Stimulated activated CD8-positive, alpha-beta memory T cell treated with anti-CD3 and anti-CD28 coated beads, Interleukin-4, amount 100 ng/mL, for 1 hour (primary cell): ENCODE data around the gene PPM1M.
A peak's percentile ranks its signal among the peaks of the same experiment; 100 is the strongest.

Experiments used
- DNase-seq, 2 donors: peaks; one replicate each; pipeline ENCODE4 v3.0.0-alpha.2; 2020; ENCODE audit warnings: low read depth in 2 of 2, low spot score in 1 of 2

The PPM1M gene

DNA sequence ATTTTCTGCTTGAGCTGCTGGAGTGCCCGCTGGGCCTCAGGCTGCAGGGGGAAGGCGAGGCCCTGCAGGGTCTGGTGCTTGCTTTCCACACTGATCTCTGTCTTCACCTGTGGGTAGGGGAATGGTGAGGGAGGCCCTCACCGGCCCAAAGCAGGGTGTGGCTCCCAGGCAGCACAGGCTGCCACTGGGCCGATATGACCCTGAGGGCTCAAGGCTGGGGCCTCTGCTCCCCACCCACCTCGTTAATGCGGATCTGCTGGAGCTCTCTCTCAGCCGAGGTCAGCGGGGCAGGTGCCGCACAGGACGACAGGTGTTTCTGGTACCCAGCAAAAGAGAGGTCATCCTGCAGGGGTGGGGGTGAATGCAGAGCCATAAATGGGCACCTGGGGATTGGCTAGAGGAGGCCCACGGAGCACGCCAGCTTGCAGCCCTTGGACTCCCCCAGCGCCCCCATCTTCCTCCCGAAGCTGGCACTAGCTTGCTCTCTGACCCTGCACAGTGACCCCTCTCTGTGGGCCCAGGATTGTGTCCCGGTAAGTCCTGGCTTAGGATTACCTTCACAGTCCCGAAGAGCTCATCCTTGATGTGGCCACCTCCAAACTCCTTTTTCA, 14.6 kb upstream of the PPM1M start:
- DNase-seq = no peak

DNA sequence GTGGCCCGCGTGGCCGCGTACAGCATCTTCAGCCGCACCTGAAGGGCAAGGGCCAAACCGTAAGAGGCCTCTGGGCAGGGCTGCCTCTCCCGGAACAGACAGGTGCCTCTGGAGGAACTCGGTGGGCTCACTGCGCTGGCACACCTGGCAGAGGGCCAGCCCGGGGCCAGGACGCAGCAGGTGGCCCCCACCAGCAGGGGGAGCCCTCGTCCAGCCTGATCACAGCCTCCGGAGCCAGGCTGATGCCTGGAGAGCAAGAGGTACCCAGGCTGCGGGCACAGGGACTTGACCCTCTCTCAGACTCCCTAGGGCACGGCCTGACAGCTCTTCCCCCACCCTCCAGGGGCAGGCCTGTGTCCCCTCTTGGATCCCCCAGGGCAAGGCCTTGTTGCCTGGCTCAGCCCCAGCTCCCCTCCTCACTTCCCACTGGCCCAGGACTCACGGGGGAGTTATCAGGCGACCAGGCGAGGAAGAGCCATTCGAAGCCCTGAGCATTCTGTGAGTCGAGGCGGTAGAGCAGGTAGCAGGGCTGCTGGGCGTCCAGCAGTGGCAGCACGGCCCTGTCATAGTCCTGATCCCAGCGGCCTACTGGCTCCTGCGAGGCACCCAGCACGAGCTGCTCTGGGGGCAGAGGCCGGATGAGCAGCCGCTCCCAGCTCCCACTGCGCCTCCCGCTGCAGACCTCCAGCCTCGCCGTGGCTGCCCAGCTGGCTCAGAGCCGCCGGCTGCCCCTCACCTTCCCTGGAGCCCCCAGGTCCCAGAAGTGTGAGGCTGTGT, 13.9 kb upstream of the PPM1M start:
- peak; percentile 80 to 84 for DNase-seq

DNA sequence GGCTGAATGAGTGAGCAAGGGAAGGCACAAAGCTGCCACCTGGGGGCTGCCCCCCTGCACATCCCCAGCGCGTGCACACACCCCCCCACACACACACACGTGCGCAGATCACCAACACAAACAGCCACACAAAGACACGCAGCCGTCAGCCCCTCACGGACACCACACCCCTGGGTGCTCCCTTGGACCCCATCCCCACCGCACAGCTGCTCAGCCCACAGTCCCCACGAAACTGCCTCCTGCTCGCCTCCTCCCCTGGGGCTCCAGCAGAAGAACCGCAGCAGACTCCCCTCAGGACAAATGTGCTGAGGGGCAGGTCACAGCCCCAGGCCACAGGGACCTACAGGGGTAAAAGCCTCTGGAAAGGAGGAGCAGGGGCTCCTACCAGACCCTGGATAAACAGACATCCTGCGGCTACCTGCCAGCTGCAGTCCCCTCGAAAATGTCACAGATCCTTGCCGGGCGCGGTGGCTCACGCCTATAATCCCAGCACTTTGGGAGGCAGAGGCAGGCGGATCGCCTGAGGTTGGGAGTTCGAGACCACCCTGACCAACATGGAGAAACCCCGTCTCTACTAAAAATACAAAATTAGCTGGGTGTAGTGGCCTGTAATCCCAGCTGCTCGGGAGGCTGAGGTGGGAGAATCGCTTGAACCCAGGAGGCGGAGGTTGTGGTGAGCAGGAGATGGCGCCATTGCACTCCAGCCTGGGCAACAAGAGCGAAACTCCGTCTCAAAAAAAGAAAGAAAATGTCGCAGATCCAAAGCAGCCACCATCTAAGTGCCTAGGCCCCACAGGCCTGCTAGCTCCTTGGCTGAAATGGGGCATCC, 13.1 kb upstream of the PPM1M start:
- no peak for DNase-seq

DNA sequence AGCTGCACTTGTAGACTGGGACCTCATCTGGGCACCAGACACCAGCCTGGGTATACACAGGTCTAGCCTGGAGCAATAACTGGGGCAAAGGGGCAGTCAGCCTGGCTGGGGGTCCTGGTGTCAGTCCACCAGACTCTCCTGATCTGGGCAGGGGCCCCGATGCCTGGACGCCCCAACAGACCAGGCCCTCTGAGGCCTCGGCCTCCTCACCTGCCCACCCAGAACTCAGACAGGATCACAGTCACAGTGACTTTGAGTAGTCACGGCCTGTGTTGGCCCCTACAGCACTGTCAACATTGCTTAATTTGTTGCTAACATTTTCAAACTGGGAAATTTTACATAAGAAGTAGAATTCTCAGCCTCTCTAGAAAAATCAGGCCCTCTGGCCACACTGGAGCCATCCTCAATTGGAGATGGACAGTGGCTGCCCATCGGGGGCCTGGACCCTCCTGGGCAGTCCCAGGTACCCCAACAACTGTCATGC, 12.4 kb upstream of the PPM1M start:
- no peak for DNase-seq

DNA sequence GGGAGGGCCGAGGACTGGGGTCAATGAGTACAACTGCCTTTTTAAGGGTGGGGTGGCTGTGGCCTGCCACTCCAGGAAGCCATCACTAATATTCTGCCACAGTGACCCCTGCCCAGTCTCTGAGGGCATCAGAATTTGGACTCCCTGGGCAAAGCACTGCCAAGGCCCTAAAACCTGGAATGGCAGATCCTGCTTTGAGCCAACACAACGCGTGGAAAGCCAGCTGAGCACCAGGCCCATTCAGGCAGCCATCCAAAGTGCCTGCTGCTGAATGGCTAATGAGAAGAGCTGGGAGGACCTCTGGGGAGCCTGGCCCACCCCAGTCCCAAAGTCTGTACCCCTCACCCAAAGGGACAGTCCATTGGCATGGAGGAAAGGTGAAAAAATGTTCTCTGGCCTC, 11.6 kb upstream of the PPM1M start:
- DNase-seq = no peak

DNA sequence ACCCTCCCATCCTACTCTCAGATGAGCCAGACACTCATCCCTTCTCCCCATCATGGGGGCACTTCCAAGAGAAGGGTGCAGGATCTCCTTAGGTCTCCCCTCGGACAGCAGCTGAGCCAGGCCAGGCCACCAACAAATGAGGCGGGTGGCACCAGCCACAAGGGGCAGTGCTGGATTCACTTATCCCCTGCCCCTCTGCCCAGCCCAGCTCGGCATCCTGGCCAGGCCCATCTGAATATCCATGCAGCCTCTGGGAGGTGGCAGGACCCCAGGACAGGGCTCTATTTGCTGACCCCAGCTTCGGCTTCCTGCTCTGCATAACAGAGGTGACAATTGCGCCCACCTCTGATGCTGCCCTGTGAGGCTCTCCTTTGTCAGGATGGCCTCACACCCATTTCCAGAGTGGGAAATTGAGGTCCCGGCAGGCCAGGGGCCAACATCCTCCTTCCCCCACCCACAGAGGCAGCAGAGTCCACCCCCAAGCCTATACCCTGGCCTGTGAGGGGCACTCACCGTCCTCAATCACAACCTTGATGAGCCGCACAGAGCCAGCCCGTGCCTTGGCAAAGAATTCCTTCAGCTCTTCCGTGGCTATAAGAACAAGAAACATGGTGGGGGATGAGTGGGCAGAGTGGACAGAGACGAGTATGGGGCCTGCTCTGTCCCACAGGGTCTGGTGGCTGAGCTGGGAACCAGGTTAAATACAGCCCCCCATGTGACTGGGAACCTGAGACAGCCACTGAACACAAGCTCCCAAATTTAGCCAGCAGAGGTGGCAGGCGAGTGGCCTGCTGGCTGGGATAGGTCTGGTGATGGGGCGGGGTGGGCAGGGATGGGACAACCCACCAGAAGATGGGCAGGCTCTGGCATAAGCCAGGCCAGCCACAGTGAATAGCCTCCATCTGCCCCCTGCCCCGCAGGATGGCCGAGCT, 10.8 kb upstream of the PPM1M start:
- no peak for DNase-seq

DNA sequence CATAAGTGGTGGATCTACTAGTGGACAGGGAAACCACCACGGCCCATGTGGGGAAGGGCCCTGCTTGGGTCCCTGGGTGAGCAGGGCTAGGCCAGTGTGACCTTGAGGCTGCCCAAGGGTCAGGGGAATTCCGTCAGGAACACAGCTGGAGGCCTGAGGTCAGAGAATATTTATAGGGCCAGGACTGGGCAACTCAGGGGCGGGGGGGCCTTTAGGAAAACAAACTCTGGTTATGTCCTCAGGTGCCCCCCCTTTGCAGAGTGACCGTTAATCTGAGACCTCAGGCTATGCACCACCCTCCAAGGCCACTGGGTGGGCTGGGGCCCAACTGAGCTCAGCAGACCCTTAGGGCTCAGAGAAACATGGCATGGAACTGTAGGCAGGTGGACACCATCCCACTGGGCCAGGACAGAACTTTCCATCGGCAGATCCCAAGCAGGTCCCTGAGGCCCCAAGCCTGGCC, 9.1 kb upstream of the PPM1M start:
- DNase-seq = no peak

DNA sequence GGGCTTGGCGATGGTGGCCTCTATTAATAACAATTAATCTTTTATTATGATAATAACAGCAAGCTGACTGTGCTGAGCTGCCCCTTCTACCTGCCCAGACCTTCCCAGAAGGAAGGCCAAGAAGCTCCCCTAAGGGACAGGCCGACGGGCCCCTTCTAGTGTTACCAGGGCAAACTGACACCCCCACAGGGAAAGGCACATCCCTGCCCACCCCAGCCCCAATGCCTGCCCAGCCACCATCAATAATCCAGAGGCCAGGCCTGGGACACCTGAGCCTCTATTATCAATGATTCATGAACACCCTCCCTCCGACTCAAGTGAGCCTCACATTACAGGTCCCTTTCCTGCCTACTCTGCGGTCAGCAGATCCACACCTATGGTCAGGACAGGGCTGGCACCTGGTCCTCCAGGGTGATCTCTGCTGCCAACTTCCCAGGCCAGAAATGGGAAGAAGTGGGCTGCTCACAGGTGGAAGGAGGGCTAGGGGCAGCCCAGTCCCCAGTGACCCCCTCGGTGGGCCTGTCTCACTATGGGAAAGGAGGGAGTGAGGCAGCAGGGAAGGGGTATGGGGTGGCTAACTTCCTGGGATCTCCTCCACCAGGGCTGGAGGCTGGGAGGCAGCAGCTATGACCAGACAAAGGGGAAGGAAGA, 8.4 kb upstream of the PPM1M start:
- no peak for DNase-seq

DNA sequence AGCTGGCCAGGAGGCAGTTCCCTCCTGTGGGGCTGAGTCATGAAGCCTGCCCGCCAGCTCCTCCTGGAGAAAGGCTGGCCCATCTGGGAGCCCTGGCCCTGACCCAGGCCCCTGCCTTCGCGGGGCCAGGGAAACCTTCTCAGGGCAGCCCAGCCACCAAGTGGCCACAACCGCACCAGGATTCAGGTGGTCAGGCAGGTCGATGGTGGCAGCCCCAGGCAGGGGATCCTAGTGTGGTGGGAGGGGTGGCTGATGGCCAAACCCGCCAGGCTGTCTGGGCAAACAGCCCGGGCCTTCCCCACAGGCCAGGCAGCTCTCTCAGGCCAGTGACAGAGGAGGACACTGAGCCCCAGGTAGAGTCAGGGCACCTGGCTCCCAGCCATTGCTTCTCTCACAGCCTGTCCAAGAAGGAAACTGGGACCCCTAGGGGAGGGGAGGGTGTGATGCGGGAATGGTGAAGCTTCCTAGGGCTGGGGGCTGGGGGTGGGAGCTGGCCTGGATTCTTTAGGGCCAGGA, 7.8 kb upstream of the PPM1M start:
- DNase-seq = no peak

DNA sequence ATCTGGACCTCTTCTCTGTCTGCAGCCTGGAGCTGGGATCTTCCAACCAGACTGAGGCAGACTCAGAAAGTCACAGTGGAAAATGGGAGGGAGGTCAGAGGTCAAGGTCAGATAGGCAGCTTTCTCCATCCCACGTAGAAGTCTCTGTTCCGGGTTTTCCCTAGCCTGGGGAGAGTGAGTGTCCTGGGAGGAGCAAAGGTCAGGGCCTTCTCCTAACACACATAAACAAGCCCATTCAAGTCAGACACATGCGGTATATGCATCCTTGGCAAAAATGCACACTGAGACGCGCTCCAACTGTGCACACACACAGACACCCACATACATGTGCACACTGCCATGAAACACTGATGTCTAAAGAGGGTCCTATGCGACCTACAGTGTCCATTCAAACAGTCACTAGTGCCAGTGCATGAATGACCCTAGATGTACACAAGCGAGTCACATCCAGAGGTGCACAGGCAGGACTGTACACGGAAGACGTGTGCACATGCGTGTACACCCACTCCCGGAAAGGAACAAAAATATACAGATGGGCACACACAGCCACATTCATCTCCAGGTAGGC, 7.3 kb upstream of the PPM1M start:
- no peak for DNase-seq

DNA sequence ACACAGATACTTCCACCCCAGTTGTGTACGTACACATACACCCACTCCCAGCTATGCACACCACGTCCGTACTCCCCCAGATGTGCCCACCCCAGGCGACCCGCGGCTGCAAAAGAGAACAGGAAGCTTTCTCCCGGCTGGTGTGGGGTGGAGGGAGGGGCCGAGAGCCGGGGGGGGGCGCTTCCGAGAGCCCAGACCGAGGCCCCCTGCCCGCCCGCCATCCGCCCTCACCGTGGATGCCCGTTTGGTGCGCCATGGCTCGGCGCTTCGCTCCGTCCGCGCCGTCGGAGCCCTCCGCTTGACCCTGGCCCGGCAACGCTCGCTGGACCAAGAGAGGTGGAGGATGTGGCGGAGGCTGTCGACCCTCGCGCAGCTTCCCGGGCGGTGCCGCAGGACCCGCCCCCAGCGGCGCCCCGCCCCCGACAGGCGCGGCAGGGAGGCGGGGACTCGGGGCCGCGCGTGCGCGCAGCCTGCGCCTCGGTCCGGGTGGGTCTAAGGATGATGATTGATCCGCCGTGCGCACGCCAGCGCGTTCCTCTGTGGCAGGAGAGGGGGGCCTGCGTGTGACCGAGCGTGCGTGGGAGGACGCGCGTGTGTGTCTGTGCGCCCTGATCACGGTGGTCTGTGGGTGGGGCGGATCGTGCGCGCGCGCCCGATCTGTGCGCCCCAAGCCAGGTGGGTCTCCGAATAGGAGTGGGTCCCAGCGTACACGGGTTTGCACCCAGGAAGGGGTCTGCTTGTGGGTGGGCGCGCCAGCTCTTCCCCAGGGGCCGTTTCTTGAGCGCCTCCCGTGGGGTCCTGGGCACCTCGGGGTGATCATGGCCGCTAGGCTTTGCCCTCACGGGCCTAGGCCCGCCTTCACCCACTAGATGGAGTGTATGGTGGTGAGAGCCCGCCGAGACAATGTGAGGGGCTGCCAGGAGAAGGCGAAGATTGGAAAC, 6.5 kb upstream of the PPM1M start, which contains the start of gene TWF2:
Gene TWF2 (minus strand): TSS at position 398 of the 941 bp plus-strand sequence. CDS start 142 bp downstream, at position 256.
- peak in 1 of 2 donors; percentile 69 for DNase-seq

DNA sequence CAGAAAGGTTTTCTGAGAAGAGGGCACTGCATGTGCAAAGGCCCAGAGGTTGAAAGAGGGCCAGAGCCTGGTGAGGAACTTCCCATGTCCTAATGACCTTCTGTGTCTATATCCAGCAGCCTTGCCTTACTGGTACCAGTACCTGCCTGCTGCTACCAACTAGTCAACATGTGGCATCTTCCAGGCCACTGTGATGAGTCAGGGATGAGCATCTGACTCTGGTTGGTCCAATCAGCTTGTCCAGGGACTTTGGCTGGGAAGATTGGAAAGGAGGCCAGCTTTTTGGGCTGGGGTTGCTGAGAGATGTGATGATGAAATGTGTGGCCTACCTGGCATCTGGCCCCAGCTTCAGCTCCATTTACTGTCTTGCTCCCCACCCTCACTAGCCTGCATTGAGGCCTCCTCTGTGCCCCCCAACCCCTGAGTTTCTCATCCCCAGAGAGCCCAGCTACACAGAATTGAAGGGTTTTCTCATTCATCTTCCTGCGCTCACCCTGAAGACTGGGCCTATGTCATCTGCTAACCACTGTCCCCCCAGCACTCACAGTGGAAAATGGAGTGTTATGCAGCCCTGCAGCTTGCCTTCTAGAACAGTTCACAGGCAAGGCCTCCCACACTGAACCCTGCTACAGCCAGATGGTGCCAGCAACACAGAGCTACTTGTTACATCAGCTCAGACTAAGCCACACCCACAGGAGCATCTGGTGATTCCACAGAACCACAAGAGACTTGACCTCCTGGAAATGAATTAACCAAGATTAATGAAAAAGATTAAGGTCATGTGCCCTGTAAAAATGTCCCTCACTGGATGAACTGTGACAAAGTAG, 5.3 kb upstream of the PPM1M start:
- peak in 1 of 2 donors; percentile 22 for DNase-seq

DNA sequence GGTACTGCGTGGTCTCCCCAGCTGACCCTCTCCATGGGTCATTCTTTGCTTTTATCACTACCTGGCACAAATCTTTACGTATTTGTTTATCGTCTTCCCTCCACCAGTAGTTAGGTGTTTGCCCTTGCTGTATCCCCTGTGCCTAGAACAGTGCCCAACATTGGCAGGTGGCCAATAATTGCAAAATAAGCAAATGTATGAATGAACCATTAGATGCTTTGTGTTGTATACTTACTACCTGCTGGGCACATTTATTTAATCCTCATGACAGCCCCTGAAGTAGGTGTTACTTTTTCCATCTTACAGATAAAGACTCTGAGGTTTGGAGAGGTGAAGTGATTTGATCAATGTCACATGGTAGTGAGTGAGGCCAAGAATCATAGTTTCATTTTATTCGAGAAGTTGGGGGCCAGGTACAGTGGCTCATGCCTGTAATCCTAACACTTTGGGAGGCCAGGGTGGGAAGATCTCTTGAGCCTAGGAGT, 4.6 kb upstream of the PPM1M start:
- no peak for DNase-seq

DNA sequence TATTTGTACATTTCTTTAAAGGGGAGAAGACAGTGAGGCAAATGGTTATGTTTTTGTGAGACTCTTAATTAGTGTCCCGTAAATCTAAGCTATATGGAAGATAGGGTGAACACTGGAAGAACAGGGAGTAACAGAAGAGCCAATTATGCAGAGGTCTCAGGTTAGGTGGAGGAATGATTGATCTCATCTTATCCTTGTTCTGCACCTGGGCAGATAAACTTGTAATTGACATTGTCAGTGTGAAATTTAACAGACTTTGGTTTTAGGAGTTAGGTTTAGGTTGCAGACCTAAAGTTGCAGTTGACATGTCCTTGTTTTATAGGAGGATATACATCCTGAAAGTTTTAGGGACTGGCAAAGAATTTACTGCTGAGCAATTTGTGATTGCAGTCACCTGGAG, 3.5 kb upstream of the PPM1M start:
- DNase-seq = no peak

DNA sequence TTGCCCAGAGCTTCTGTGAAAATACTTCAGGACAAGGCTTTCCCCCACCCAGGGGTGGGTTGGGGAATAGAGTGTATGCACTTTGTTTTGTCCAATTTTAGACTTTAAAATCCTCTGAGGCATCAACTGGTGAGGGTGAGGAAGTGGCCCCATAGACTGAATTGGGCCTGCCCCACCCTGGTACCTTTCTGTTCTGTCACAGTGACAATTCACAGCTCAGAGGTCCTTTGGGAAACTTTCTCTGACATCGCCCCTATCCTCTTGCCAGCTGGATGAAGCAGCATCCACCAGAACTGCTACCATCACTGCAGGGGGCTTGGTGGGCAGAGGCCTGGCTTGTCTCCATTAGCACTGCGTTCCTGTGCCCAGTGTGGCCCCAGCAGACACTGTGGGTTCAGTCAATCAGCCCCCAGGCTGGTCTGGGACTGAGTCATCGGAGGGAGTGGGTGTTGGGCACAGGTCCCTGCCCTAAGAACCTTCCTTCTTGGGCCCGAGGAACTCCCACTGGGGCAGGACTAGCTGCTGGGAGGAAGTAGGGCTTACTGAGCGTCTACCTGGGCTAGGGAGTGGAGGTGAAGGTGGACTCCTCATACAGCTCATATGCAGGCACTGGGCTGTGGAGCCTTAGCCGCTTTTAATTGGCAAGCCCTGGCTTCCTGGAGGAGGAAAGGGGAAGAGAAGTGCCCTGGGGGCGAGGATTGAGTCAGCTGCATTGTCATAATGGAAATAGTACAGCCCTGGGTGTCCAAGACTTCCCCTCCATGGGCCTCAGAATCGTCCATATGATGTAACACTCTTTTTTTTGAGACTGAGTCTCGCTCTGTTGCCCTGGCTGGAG, 1.5 kb upstream of the PPM1M start:
- no peak for DNase-seq

DNA sequence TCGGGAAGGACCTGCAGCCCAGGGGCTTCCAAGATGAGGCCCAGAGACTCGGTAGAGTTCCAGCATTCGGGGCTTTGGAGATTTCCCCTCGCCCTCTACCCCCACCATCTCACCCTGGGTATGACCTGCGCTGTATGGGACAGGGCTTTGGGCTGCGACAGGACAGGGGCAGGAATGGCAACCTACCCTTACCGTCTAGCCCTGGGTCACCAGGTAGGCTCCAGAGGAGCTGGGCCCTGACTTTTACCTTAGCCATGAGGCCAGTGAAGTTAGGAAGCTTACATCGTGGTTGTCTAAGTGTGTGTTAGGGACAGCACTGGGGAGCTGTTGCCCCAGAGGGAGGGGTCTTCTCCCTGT, 683 bp downstream of the PPM1M start:
- DNase-seq = no peak
